ENCODE data around the gene WIZ.
"Not testable (repeated sequence)": the region's sequence is repeated elsewhere in the genome, so short reads cannot be mapped to it uniquely, and the experiment has no call there.

The WIZ gene, protein sequence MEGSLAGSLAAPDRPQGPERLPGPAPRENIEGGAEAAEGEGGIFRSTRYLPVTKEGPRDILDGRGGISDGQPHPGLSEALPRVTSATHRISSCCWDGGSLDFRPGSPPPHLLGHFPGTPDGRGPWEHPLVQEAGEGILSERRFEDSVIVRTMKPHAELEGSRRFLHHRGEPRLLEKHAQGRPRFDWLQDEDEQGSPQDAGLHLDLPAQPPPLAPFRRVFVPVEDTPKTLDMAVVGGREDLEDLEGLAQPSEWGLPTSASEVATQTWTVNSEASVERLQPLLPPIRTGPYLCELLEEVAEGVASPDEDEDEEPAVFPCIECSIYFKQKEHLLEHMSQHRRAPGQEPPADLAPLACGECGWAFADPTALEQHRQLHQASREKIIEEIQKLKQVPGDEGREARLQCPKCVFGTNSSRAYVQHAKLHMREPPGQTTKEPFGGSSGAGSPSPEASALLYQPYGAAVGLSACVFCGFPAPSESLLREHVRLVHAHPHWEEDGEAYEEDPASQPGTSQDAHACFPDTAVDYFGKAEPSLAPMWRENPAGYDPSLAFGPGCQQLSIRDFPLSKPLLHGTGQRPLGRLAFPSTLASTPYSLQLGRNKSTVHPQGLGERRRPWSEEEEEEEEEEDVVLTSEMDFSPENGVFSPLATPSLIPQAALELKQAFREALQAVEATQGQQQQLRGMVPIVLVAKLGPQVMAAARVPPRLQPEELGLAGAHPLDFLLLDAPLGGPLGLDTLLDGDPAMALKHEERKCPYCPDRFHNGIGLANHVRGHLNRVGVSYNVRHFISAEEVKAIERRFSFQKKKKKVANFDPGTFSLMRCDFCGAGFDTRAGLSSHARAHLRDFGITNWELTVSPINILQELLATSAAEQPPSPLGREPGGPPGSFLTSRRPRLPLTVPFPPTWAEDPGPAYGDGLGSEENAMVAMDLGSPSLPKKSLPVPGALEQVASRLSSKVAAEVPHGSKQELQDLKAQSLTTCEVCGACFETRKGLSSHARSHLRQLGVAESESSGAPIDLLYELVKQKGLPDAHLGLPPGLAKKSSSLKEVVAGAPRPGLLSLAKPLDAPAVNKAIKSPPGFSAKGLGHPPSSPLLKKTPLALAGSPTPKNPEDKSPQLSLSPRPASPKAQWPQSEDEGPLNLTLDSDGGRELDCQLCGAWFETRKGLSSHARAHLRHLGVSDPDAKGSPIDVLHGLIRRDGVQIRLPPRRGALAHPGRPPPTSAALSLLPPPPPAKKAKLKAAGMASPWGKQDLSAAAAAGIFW (N-terminal part only)

DNA sequence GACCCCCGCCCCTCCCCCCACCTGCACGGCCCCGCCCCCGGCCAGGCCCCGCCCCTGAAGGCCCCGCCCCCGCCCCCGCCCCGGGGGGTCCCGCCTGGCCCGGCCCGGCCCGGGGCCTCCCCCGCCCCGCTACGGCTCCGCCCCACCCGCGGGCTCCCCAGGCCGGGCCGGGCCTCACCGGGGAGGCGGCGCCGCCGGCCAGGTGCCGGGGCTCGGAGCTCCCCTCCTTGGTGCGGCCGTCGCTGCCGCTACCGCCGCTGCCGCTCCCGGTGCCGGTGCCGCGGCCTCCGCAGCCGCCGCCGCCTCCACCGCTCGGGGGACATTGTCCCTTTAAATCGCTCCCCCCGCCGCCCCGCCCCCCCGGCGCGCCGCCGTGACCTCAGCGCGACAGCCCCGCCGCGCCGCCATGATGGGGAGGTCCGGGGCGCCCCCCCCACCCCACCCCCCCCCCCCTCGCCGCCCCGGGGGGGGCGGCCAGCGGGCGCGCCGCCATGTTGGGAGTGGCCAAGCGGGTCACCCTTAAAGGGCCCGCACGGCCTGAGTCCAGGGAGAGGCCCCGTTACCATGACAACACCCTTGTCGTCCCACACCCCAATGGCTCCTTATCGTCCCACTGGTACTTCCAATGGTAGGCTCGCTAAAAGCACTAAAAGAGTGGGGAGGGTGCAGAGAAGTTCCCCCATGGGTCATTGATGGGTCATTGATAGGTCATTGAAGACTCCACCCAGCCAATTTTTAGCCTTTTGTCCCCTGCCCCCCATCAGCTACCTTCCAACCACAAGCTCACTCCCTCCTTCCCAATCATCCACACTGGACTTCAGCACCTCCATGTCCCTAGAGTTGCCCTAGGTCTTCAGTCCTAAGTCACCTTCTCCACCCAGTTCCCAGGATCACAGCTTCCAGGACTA is at the start of gene WIZ:
Gene WIZ (minus strand): TSS at position 337 of the 908 bp plus-strand sequence. CDS start 1,649 bp downstream, outside the sequence.
- no peak for DNase-seq (ENCODE audit: low read depth)

DNA sequence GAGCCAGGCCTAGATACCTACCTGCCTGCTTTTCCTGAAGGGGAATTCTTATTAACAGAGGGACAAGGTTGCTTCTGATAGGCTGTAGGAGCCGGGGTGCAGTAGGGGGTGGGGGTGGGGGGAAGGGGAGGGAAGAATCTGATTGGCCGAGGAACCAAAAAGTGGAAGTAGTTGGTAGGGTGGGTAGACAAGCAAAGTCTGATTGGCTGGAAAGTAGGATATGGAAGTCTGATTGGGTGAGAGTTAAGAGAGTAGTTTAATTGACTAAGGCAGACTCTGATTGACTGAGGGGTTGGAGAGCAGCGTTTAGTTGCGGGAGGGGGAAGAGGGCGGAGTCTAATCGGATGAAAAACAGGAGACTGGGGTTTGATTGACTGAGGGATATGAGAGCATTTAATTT is 49.2 kb upstream of the WIZ start:
- DNase-seq (ENCODE audit: low read depth), result no peak

DNA sequence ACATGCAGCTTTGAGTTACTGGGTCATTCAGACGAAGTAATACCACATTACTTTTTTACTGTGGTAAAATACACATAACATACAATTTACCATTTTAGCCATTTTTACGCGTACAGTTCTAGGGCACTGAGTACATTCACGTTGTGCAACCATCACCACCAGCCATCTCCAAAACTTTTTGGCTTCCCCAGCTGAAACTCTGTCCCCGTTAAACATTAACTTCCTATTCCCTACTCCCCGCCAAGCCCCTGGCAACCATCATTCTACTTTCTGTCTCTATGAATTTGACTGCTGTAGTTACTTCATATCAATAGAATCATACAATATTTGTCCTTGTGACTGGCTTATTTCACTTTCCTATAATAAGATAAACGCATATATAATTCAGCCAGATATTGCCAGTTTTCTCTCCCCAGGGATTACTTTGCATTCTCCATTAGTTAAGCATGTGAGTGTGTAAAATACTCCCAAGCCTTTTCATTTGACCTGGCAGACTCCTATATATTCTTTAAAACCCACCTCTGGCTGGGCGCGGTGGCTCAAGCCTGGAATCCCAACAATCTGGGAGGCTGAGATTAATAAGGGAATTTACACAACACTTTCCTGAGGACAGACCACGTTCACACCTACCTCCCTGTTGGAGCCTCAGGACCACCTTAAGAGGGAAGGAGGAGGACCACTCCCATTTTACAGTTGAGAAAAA is 48.6 kb upstream of the WIZ start:
- no peak for DNase-seq (ENCODE audit: low read depth)

DNA sequence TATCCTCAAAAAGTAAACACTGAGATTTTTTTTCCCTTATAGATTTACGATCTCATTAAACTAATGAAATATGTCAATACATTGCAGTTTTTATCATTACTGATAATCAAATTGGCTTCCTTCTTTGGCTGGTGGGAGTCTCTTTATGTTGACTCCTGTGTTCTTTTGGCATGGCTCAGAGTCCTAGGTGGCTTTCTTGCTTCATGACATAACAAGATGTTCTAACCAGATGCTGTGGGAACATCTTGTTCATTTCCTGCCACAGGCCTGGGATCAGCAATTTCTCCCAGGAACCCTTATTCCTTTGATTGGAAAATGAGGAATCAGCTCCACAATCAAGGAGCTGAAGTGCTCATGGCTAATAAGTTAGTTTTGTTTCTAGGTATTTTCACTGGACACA is 45.4 kb upstream of the WIZ start:
- no peak for DNase-seq (ENCODE audit: low read depth)

DNA sequence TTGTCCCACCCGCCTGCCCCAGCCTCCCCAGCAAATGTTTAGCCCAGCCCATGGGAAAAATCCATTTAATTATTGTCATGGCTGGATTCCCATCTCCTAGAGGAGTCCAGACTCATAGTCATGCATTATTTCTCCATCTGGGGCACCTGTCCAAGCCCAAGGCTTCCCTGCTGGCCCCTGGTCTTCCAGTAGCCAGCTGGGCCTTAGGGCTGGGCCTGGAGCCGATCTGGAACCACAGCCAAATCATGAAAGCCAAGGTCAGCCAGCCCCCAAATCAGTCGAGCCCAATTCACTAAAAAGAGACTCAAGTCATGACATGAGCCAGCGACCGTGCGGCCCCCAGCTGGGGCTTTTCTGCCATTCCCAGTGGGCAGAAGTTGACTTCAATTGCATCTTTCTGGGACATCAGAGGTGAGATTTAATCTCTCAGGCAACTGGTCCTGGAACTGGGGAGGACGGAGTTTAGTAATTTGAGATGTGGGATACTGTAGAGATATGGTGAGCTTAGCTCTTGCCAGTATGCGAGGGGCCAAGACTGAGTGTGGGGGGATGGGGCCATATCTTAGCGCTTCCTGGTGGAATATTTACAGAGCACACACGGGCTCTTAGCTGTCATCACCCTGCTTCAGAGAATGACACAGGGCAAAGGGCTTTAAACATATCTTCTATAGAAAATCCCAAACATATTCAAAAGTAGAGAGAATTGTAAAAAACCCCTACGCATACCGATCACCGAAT is 38.9 kb upstream of the WIZ start:
- DNase-seq (ENCODE audit: low read depth), result no peak

DNA sequence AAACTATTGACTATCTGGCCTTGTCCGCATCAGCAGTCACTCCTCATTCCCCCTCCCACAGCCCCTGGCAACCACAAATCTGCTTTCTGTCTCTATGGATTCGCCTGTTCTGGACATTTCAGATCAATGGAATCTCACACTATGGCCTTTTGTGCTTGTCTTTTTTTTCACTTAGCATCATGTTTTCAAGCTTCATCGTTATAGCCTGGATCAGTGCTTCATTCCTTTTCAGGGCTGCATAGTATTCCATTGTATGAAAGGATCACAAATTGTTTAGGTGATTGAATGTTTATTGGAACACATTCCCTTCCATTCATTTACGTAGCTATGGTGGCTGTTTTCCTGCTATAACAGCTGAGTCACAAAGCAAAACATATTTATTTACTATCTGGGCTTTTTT is 37.3 kb upstream of the WIZ start:
- no peak for DNase-seq (ENCODE audit: low read depth)

DNA sequence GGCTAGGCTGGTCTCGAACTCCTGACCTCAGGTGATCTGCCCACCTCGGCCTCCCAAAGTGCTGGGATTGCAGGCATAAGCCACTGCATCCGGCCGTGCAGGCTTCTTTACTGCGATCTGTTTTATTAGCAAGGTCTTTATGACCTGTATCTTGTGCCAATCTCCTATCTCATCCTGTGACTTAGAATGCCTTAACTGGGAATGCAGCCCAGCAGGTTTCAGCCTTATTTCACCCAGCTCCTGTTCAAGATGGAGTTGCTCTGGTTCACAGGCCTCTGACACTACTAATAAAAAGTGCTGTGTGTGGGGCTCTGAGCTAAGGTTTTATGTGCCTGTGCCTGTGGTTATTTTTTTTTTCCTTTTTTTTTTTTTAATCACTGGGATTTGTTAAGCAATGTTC is 36.0 kb upstream of the WIZ start:
- not testable (repeated sequence) for DNase-seq (ENCODE audit: low read depth)

DNA sequence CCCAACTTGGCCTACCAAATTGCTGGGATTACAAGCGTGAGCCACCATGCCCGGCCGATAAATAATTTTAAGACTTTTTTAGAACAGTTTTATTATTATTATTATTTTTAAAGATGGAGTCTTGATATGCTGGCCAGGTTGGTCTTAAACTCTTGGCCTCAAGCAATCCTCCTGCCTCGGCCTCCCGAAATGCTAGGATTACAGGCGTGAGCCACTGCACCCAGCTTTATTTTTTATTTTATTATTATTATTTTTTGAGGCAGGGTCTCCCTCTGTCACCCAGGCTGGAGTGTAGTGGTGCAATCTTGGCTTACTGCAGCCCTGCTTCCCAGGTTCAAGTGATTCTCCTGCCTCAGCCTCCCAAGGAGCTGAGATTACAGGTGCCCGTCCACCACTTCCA is 31.2 kb upstream of the WIZ start:
- not testable (repeated sequence) for DNase-seq (ENCODE audit: low read depth)

DNA sequence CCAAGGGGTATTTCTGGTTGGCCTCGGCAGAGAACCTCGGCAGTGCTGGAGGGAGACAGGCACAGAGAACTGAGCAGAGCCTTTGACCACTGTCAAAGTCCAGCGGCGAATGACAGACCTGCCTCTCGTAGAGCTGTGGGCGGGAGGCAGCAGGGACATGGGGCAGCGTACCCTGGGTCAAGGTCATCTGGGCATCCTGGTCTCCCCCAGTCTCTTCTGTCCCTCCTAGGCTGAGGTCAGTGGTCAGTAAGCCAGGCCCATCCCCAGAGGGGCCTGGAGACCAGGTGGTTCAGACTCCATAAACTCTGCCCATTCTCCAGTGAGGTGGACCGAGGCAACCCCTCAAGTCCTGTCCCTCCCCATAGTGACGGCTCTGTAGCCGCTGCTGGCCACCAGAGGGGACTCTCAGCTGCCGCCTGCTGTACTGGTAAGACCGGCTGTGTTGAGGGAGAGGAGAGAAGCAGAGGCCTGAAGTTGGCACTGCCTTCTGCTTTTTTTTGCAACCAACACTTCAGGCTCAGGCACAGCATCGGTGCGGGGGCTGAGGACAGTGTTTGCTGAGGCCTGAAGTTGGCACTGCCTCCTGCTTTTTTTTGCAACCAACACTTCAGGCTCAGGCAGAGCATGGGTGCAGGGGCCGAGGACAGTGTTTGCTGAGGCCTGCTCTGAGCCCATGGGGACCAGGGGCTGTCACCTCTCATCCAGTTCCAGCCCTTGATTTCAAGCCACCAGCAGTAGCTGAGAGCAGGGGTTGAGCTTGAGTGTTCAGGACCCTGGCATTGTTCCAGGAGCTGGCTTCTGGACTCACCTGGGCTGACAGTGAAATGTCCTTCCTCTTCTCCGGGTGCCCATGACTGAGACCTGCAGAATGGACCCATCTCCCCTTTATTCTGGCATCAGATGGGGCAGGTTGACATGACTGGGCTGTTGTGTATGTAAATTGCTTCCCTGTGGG is 29.9 kb upstream of the WIZ start, which contains the start of gene PGLYRP2:
Gene PGLYRP2 (minus strand): TSS at position 111 of the 955 bp plus-strand sequence. CDS start 130 bp downstream, outside the sequence.
- DNase-seq (ENCODE audit: low read depth), result no peak

DNA sequence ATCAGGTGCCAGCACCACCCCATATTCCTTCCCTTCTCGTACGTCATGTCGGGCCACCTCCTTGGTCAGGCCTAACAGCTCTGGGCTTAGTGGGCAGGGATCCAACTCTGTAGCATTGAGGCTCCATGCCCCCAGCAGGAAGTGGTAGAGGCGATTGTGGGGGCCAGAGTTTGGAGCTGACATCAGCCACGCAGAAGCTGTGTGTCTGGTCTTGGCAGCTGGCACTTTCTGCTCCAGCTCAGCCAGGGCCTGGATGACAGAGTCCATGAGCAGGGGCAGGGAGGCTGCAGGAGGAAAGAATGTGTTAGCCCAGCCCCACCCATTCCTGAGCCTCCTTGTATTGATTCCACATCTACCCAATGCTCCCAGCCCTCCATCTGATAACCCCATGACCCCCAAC is 26.6 kb upstream of the WIZ start:
- no peak for DNase-seq (ENCODE audit: low read depth)

DNA sequence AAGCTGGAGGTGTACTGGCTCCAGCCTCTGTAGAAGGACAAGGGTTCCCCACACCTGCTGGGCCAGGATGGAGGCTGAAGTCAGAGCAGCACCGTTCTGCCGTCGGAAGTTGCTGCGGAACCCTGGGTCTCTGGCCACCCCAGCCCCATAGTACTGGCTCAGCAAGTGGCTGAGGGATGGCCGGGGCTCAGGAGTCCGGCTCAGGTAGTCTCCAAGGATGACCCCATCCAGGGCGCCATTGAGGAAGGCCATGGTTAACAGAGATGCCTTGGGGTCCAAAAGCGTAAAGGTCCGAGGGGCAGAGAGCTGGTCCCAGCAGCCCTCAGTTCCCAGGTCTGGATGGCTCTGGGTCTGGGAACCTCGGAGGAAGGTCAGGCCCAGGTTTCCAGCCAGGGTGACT is 25.9 kb upstream of the WIZ start:
- no peak for DNase-seq (ENCODE audit: low read depth)

DNA sequence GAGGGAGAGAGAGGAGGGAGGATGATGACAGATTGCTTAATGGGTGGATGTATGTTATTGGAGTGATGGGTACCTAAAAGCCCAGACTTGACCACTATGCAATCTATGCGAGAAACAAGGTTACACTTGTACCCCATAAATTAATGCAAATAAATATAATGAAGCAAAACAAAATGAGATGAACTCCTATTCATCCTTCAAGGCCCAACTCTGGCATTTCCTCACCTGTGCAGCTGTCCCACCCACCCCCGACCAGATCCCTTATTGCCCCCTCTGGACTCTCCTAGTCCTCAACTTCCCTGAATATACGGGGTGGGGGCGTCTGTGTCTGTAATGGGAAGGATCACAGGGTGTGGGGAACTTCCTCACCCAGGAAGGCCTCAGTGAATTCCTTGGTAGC is 25.4 kb upstream of the WIZ start:
- no peak for DNase-seq (ENCODE audit: low read depth)

DNA sequence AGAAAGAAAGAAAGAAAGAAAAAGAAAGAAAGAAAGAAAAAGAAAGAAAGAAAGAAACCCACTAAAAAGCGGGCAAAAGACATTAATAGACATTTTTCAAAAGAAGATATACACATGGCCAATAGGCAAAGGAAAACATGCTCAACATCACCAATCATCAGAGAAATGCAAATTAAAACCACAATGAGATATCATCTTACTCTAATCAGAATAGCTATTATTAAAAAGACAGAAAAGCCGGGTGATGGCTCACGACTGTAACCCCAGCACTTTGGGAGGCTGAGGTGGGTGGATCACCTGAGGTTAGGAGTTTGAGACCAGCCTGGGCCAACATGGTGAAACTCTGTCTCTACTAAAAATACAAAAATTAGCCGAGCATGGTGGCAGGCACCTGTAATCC is 24.1 kb upstream of the WIZ start:
- not testable (repeated sequence) for DNase-seq (ENCODE audit: low read depth)

DNA sequence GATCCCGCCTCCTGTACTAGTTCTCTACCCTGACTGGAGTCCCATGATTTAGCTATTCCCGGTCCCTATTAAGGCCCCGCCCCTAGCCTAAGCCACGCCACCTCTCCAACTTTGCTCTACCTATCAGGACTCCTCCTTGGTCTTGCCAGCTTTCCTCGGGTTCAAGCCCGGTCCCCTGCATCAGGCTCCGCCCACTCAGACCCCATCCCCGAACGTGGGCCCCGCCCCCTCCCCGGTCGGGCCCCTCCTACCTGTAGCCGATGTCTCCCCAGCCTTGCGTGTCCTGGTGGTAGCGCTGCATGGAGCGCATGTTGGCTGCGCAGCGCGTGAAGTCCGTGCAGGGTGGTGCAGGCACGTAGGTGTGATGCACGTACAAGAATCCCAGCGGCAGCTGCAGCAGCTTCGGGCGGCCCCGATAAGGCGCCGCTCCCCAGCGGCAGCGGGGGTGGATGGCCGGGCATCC is 21.9 kb upstream of the WIZ start:
- DNase-seq (ENCODE audit: low read depth), result no peak

DNA sequence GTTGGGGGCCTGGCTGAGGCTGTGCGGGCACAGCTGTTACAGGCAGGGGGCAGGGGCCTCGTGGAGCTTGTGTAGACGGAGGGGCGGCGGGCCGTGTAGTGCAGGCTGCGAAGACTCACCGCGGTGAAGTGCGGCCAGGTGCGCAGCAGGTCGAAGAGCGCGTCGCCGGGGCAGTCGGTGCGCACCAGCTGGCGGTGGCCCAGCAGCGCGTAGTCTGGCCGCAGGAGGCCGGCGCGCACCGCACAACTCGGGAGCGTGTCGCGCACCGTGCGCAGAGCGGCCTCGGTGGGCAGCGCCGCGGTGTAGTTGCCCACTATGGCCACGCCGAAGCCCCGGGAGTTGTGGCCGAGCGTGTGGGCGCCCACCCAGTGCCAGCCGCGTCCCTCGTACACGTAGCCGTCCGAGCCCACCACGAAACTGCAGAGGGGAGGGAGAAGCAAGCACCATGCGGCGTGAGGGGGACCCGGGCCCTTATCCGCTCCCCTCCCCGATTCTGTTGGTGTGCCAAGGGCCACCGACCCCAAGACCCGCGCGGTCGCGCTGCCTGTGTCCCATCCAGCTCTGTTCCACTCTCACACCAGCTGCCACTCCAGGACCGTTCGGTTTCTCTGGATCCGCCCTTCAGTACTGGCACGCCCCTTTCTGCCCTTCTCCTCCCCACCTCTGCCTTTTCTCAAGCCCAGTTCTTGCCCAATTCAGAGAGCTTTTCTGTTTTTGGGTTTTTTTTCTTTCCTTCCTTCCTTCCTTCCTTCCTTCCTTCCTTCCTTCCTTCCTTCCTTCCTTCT is 19.9 kb upstream of the WIZ start:
- no peak for DNase-seq (ENCODE audit: low read depth)

DNA sequence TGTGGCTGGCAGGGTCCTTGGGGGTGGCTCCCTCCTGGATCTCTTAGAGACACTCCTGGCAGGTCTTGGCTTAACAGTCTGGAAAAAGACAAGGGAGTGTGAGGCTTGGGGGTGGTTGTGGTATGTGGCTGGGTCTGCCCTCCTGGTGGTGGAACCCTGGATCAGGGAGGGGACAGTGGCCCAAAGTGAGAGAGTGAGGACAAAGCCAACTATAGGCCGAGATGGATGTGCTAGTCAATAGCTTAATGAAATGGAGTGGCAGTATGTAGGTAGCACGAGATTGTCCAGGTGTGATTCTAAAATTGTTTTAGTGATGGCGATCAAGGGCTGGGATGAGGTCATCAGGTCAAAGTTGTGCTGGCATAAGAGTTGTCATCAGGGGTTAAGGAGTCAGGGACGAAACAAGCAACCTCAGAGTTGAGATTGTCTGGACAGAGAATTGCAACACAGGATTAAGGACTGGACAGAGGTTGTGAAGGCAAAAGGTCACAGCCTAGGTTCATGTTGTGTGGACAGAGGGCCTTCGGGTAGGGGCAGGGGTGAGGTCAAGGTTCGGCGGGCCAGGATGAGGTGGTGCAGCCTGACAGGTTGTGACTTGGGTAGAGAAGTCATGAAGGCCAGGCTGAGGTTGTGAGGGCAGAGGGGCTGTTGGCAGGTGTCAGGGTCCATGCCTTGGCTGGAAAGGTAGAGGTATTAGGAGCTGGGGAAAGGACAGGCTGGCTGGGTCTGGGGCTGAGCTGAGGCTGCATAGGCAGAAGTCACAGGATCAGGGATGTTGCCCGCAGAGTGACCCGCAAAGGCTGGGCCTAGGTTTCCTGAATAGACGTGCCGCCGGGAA is 19.1 kb upstream of the WIZ start:
- no peak for DNase-seq (ENCODE audit: low read depth)

DNA sequence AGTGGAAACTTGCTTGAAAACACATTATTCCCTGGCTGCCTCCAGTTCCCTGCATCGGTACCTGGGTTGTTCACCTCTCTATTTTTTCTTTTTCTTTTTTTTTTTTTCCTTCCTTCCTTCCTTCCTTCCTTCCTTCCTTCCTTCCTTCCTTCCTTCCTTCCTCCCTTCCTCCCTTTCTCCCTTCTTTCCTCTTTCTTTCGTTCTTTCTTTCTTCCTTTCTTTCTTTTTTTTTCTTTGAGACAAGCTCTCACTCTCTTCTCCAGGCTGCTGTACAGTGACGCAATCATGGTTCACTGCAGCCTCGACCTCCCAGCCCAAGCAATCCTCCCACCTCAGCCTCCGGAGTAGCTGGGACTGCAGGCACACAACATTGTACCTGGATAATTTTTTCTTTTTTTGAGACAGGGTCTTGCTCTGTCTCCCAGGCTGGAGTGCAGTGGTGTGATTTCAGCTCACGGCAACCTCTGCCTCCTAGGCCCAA is 18.0 kb upstream of the WIZ start:
- no peak for DNase-seq (ENCODE audit: low read depth)

Measured in CMK (cell line).